ENCODE measurements around the gene C6orf120.

The C6orf120 gene

GRCh38 chr6:169664227-169664626 lies 37.7 kb upstream of the C6orf120 start:
- no peak for DNase-seq (ENCODE audit: low read depth)
- H3K4me3 ChIP-seq (ENCODE audit: low read depth, low read length): no peak overlapping the region
- TF ChIP-seq, protein P1, sequence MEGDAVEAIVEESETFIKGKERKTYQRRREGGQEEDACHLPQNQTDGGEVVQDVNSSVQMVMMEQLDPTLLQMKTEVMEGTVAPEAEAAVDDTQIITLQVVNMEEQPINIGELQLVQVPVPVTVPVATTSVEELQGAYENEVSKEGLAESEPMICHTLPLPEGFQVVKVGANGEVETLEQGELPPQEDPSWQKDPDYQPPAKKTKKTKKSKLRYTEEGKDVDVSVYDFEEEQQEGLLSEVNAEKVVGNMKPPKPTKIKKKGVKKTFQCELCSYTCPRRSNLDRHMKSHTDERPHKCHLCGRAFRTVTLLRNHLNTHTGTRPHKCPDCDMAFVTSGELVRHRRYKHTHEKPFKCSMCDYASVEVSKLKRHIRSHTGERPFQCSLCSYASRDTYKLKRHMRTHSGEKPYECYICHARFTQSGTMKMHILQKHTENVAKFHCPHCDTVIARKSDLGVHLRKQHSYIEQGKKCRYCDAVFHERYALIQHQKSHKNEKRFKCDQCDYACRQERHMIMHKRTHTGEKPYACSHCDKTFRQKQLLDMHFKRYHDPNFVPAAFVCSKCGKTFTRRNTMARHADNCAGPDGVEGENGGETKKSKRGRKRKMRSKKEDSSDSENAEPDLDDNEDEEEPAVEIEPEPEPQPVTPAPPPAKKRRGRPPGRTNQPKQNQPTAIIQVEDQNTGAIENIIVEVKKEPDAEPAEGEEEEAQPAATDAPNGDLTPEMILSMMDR (IDR thresholded peaks at IDR 0.05; ENCODE audit: low read depth, low read length): no peak
- TF ChIP-seq MYC (IDR thresholded peaks at IDR 0.05; ENCODE audit: low read depth, low read length) (no peak), POLR2A (IDR thresholded peaks at IDR 0.05; ENCODE audit: extremely low read depth, insufficient read length) (no peak), MAX (IDR thresholded peaks at IDR 0.05; ENCODE audit: low read depth, low read length) (no peak)

GRCh38 chr6:169665289-169665688 lies 36.6 kb upstream of the C6orf120 start:
- DNase-seq (ENCODE audit: low read depth): no peak
- H3K4me3 ChIP-seq (ENCODE audit: low read depth, low read length): no peak overlapping the region
- TF ChIP-seq POLR2A (IDR thresholded peaks at IDR 0.05; ENCODE audit: extremely low read depth, insufficient read length) (no peak), MAX (IDR thresholded peaks at IDR 0.05; ENCODE audit: low read depth, low read length) (no peak), MYC (IDR thresholded peaks at IDR 0.05; ENCODE audit: low read depth, low read length) (no peak)
- TF ChIP-seq, protein P1 (IDR thresholded peaks at IDR 0.05; ENCODE audit: low read depth, low read length): no peak

DNA sequence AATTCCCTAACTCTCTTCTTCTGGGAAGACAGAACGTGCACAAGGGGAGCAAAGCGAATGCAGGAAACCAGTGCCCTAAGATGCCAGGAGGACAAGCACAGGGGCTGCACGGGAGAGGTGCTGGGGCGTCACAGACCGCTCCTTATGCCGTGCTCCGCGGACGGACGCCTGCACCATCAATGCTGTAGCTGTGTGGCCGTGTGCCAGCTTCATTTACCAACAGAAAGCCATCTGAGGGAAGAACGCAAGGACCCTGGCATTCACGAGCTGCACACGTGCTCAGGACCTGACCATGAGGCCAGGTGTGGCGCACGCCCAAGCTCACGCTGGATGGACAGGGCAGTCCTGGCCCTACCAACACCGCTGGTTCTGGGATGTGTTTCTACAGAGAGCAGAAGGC lies 35.5 kb upstream of the C6orf120 start:
- no peak overlapping the region for H3K4me3 ChIP-seq (ENCODE audit: low read depth, low read length)
- DNase-seq (ENCODE audit: low read depth): no peak
- no peak for TF ChIP-seq MAX (IDR thresholded peaks at IDR 0.05; ENCODE audit: low read depth, low read length)
- no peak for TF ChIP-seq MYC (IDR thresholded peaks at IDR 0.05; ENCODE audit: low read depth, low read length)
- TF ChIP-seq, protein P1 (IDR thresholded peaks at IDR 0.05; ENCODE audit: low read depth, low read length): no peak
- TF ChIP-seq POLR2A (IDR thresholded peaks at IDR 0.05; ENCODE audit: extremely low read depth, insufficient read length): no peak

- no peak for DNase-seq (ENCODE audit: low read depth)
- TF ChIP-seq POLR2A (IDR thresholded peaks at IDR 0.05; ENCODE audit: extremely low read depth, insufficient read length) (no peak), MAX (IDR thresholded peaks at IDR 0.05; ENCODE audit: low read depth, low read length) (no peak), MYC (IDR thresholded peaks at IDR 0.05; ENCODE audit: low read depth, low read length) (no peak)
- TF ChIP-seq, protein P1 (IDR thresholded peaks at IDR 0.05; ENCODE audit: low read depth, low read length): no peak
- no peak overlapping the region for H3K4me3 ChIP-seq (ENCODE audit: low read depth, low read length)
Measured at GRCh38 chr6:169667716-169668115, 34.2 kb upstream of the C6orf120 start.

GRCh38 chr6:169668203-169668847 lies 33.6 kb upstream of the C6orf120 start:
- no peak for DNase-seq (ENCODE audit: low read depth)
- no peak overlapping the region for H3K4me3 ChIP-seq (ENCODE audit: low read depth, low read length)
- no peak for TF ChIP-seq MYC (IDR thresholded peaks at IDR 0.05; ENCODE audit: low read depth, low read length)
- TF ChIP-seq MAX (IDR thresholded peaks at IDR 0.05; ENCODE audit: low read depth, low read length): no peak
- no peak for TF ChIP-seq POLR2A (IDR thresholded peaks at IDR 0.05; ENCODE audit: extremely low read depth, insufficient read length)
- TF ChIP-seq, protein P1 (IDR thresholded peaks at IDR 0.05; ENCODE audit: low read depth, low read length): no peak
